Neural crest cell (in vitro differentiated cells): ENCODE measurements around the gene TIGD6. TPM values are rescaled to one million over a fixed set of nuclear protein-coding genes. Genes with fewer than 3 reads are reported as not detected.

Source experiments
- DNase-seq: peaks from one replicate; pipeline ENCODE4 v3.0.0; 2021; ENCODE audit warnings: low read depth, mixed read lengths, low spot score
- H3K27ac Mint-ChIP-seq: one replicate; pipeline ENCODE4 v1.8.0; 2021; ENCODE audit warnings: mild to moderate bottlenecking, mixed read lengths; ENCODE audit not compliant: unreplicated experiment
- H3K27me3 Mint-ChIP-seq: 2 replicates; pipeline ENCODE4 v1.8.0; 2021; ENCODE audit warnings: low read depth, mild to moderate bottlenecking, mixed read lengths
- H3K36me3 Mint-ChIP-seq: 2 replicates; pipeline ENCODE4 v1.8.0; 2021; ENCODE audit warnings: low read depth, mild to moderate bottlenecking, mixed read lengths
- H3K4me1 Mint-ChIP-seq: 2 replicates; pipeline ENCODE4 v1.8.0; 2021; ENCODE audit warnings: mixed read lengths
- H3K4me3 Mint-ChIP-seq: one replicate; pipeline ENCODE4 v1.8.0; 2021; ENCODE audit warnings: mild to moderate bottlenecking, mixed read lengths
- H3K9me3 Mint-ChIP-seq: 2 replicates; pipeline ENCODE4 v1.8.0; 2021; ENCODE audit warnings: mixed read lengths
- total RNA-seq: library from RNA; stranded (reverse); gene quantifications from 2 replicates; pipeline ENCODE4 v1.2.1, GENCODE V29; 2021
- TF ChIP-seq, protein P1 (sequence below): fragments of 200-600 bp; sonication (generic); conservative IDR thresholded peaks from 2 replicates; pipeline ENCODE4 v1.5.0; 2021; ENCODE audit warnings: antibody characterized with exemption, mild to moderate bottlenecking

Gene TIGD6
- total RNA-seq, 1 donor from 2014 or later, result 5.9 TPM

DNA sequence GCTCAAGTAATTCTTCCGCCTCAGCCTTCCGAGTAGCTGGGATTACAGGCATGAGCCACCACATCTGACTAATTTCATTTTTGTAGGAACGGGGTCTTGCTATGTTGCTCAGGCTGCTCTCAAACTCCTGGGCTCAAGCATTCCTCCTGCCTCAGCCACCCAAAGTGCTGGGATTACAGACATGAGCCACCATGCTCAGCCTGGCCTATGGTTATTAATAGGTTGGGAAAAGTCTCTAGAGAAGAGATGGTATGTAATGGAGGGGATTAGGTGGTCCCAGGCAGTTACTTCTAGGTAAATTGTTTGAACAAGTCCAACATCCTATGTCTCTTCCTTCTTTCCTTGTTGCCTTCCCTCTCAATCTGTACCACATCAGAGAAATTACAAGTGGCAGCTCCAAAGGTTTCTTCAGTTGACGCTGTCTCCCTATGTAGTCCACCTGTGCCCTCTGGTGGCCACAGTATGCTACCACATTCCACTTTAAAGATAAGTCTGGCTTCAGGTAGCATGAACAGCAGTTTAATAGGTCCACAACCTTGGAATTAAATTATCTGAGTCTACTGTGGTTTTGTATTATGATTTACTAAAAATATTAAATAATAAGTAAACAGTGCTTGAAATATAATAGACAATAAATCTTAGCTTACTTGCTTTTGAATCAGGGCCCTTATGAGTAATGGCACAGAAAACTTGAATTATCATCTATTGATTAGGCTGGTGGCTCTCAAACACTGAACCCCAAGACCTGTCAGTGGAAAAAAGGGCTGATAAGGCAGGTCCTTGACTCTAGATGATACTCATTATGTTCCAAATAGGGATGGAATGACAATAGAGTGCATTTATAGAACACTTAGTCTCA is 9.7 kb downstream of the TIGD6 start:
- Mint-ChIP-seq H3K9me3 (no peaks in the 10 kb centered on the region), H3K4me1 (peaks cover 17% of the 10 kb centered on the region)
- TF ChIP-seq, protein P1, sequence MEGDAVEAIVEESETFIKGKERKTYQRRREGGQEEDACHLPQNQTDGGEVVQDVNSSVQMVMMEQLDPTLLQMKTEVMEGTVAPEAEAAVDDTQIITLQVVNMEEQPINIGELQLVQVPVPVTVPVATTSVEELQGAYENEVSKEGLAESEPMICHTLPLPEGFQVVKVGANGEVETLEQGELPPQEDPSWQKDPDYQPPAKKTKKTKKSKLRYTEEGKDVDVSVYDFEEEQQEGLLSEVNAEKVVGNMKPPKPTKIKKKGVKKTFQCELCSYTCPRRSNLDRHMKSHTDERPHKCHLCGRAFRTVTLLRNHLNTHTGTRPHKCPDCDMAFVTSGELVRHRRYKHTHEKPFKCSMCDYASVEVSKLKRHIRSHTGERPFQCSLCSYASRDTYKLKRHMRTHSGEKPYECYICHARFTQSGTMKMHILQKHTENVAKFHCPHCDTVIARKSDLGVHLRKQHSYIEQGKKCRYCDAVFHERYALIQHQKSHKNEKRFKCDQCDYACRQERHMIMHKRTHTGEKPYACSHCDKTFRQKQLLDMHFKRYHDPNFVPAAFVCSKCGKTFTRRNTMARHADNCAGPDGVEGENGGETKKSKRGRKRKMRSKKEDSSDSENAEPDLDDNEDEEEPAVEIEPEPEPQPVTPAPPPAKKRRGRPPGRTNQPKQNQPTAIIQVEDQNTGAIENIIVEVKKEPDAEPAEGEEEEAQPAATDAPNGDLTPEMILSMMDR, result peak; percentile 97

DNA sequence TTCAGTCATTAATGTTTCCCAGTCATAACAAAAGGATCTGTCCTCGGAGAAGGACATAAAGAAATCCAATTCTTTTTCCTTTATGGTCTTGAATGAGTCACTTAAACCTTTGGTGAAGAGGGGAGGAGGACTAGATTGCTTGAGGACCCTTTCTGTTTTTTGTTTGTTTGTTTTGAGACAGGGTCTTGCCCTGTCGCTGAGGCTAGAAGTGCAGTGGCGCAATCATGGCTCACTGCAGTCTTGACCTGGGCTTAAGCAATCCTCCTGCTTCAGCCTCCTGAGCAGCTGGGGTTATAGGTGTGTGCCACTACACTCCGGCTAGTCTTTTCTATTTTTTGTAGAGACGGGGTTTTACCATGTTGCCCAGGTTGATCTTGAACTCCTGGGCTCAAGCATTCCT is 12.3 kb downstream of the TIGD6 start:
- H3K27me3 Mint-ChIP-seq, result no peaks in the 10 kb centered on the region
- H3K9me3 Mint-ChIP-seq, result no peaks in the 10 kb centered on the region
- H3K27ac Mint-ChIP-seq, result no peak overlapping the region
- peaks cover 6% of the 10 kb centered on the region for H3K4me1 Mint-ChIP-seq
- no peak overlapping the region for H3K4me3 Mint-ChIP-seq
- H3K36me3 Mint-ChIP-seq, result no peaks in the 10 kb centered on the region
- no peak for DNase-seq
- TF ChIP-seq, protein P1, result no peak

More for the DNA sequence above, 9.7 kb downstream of the TIGD6 start:
- Mint-ChIP-seq H3K27ac (no peak overlapping the region), H3K4me3 (no peak overlapping the region), H3K27me3 (no peaks in the 10 kb centered on the region), H3K36me3 (peaks cover 3% of the 10 kb centered on the region)
- peak; percentile 68 for DNase-seq

DNA sequence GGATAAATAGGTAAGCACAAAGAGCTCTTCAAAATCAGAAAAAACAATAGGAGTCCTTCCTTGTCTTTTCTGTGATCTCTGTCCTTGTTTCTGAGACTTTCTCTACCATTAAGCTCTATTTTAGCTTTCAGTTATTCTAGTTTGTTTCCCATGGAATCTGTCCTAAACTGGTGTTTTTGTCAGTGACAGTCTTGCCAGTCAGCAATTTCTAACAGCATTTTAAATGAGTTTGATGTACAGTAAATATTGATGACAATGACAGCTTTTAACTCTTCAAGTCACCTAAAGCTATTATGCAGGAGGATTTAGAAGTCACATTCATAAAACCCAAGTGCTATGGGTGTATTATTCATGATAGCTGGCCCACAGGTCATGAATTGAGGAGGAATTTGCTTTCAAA is 17.9 kb downstream of the TIGD6 start:
- Mint-ChIP-seq H3K27ac (no peak overlapping the region), H3K4me3 (no peak overlapping the region), H3K9me3 (no peaks in the 10 kb centered on the region), H3K4me1 (no peaks in the 10 kb centered on the region), H3K27me3 (no peaks in the 10 kb centered on the region), H3K36me3 (no peaks in the 10 kb centered on the region)
- TF ChIP-seq, protein P1, result no peak
- no peak for DNase-seq

DNA sequence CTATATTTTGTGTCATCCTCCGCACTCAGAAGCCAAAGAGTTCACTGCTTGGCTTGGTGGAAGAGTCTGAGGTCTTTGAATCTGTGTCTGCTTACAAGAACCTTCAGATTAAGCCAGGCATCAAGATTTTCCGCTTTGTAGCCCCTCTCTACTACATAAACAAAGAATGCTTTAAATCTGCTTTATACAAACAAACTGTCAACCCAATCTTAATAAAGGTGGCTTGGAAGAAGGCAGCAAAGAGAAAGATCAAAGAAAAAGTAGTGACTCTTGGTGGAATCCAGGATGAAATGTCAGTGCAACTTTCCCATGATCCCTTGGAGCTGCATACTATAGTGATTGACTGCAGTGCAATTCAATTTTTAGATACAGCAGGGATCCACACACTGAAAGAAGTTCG is 19.2 kb downstream of the TIGD6 start:
- TF ChIP-seq, protein P1, result no peak
- no peak for DNase-seq
- H3K27ac Mint-ChIP-seq, result no peak overlapping the region
- H3K36me3 Mint-ChIP-seq, result no peaks in the 10 kb centered on the region
- H3K27me3 Mint-ChIP-seq, result no peaks in the 10 kb centered on the region
- H3K9me3 Mint-ChIP-seq, result no peaks in the 10 kb centered on the region
- no peak overlapping the region for H3K4me3 Mint-ChIP-seq
- no peaks in the 10 kb centered on the region for H3K4me1 Mint-ChIP-seq

DNA sequence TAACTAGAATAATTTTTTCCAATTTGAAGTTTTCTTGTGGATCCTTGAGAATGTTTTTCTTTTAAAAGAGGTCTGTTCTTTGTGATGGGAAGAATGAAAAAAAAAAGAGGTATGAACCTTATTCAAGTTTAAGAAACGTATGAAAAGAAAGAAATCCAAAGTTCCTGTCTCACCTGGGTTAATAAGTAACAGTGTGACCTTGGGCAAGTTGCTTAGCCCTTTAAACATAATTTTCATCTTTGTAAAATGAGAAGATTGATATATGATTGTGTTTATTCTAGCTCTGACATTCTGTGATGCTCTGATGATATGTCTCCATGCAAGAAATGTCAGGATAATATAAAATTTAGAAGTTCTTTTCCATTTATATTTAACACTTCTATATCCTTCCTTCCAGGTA is 20.6 kb downstream of the TIGD6 start:
- Mint-ChIP-seq H3K27ac (no peak overlapping the region), H3K9me3 (no peaks in the 10 kb centered on the region), H3K27me3 (no peaks in the 10 kb centered on the region), H3K4me1 (no peaks in the 10 kb centered on the region), H3K4me3 (no peak overlapping the region), H3K36me3 (no peaks in the 10 kb centered on the region)
- no peak for DNase-seq
- TF ChIP-seq, protein P1, result no peak
